GM12878 (cell line): ENCODE data around the gene CLDN15.

Experiments used
- BHLHE40 ChIP-seq, 2 experiments: fragments of 450-650 bp in 1 of 2; IDR thresholded peaks; 2 replicates each; pipeline ENCODE4 v1.6.1; 2011 to 2017; ENCODE audit warnings: low read depth in 2 of 2, borderline replicate concordance in 1 of 2, improper control_type of control experiment in 1 of 2, low read length in 1 of 2, mild to moderate bottlenecking in 1 of 2
- CTCF ChIP-seq, 3 experiments: IDR thresholded peaks in 2 of 3; conservative IDR thresholded peaks in 1 of 3; 2 replicates each; pipeline ENCODE4 v1.5.1; 2011; ENCODE audit warnings: low read depth in 3 of 3, low read length in 3 of 3, mild to moderate bottlenecking in 3 of 3, control low read depth in 2 of 3, moderate library complexity in 2 of 3, inconsistent platforms in 1 of 3, mixed read lengths in 1 of 3; ENCODE audit not compliant: control insufficient read depth in 2 of 3, insufficient read depth in 1 of 3; ENCODE audit errors: extremely low read depth in 1 of 3
- EED ChIP-seq: sonication (generic); IDR thresholded peaks from 2 replicates; pipeline ENCODE4 v1.6.1; 2016; ENCODE audit warnings: antibody characterized with exemption, low read depth
- EP300 ChIP-seq, 2 experiments: fragments of 150-350 bp in 1 of 2; IDR thresholded peaks; 2 replicates each; pipeline ENCODE4 v1.6.1; 2011 to 2012; ENCODE audit warnings: low read depth in 2 of 2, low read length in 2 of 2, borderline replicate concordance in 1 of 2, improper control_type of control experiment in 1 of 2, inconsistent platforms in 1 of 2; ENCODE audit not compliant: control insufficient read depth in 1 of 2
- MYC ChIP-seq: IDR thresholded peaks from 2 replicates; pipeline ENCODE4 v1.6.1; 2011; ENCODE audit warnings: mild to moderate bottlenecking, low read length, moderate library complexity, inconsistent platforms; ENCODE audit not compliant: insufficient read depth, insufficient replicate concordance, insufficient read length, severe bottlenecking
- POLR2AphosphoS5 ChIP-seq: IDR thresholded peaks from 2 replicates; pipeline ENCODE4 v1.6.1; 2011; ENCODE audit warnings: mild to moderate bottlenecking, low read length, inconsistent platforms
- RFX5 ChIP-seq: IDR thresholded peaks from 2 replicates; pipeline ENCODE4 v1.6.1; 2011; ENCODE audit warnings: low read depth, low read length, improper control_type of control experiment
- SMAD1 ChIP-seq: fragments of 450-650 bp; IDR thresholded peaks from 2 replicates; pipeline ENCODE4 v1.6.1; 2018; ENCODE audit warnings: mild to moderate bottlenecking, low read depth; ENCODE audit not compliant: partially characterized antibody
- TARDBP ChIP-seq: IDR thresholded peaks from 2 replicates; pipeline ENCODE4 v1.6.1; 2016; ENCODE audit warnings: borderline replicate concordance

GRCh38 chr7:101251871-101252659, 14.5 kb upstream of the CLDN15 start:
- TF ChIP-seq POLR2AphosphoS5 (peak; percentile 86), CTCF (IDR thresholded peaks at IDR 0.05 in 2 of 3, conservative IDR thresholded peaks at IDR 0.05 in 1 of 3; ENCODE audit: control insufficient read depth in 2 of 3, extremely low read depth in 1 of 3, insufficient read depth in 1 of 3, low read depth in 3 of 3, low read length in 3 of 3) (no peak), BHLHE40 (IDR thresholded peaks at IDR 0.05; ENCODE audit: borderline replicate concordance in 1 of 2, low read depth in 2 of 2, low read length in 1 of 2) (peak; percentile 44 to 58; a peak in 2 of 4 replicates), RFX5 (no peak), EED (no peak), MYC (no peak), SMAD1 (no peak), TARDBP (no peak), EP300 (IDR thresholded peaks at IDR 0.05; ENCODE audit: borderline replicate concordance in 1 of 2, control insufficient read depth in 1 of 2, low read depth in 2 of 2, low read length in 2 of 2) (no peak)
